H7 (cell line): ENCODE measurements around the gene BNIP5. TPM values are rescaled to one million over a fixed set of nuclear protein-coding genes. Genes with fewer than 3 reads are reported as not detected.

Experiments
- DNase-seq: peaks from one replicate; pipeline ENCODE4 v3.0.0; 2012
- H3K27me3 ChIP-seq: 2 replicates; pipeline ENCODE4 v1.6.0; 2011; ENCODE audit warnings: mild to moderate bottlenecking, low read length; ENCODE audit not compliant: control insufficient read depth, insufficient read depth
- H3K36me3 ChIP-seq: replicated peaks from 2 replicates; pipeline ENCODE4 v1.5.1; 2011; ENCODE audit warnings: low read length; ENCODE audit not compliant: control insufficient read depth, insufficient read depth
- H3K4me3 ChIP-seq: 2 replicates; pipeline ENCODE4 v1.5.1; 2011; ENCODE audit warnings: low read depth, mild to moderate bottlenecking, control low read depth, low read length, moderate library complexity; ENCODE audit not compliant: insufficient read depth
- total RNA-seq: library from RNA; depleted of rRNA; stranded (reverse); fragments of >200 nt; shearing (Covaris generic); gene quantifications from 2 replicates; pipeline ENCODE4 v1.2.3, GENCODE V29; 2014; rRNA removed

The BNIP5 gene
- total RNA-seq = not detected in 2 replicates

GRCh38 chr6:36336779-36337241 is at the start of gene BNIP5:
Gene BNIP5, minus strand, starts transcription at chr6:36336888. Its CDS starts 6,198 bp downstream, at chr6:36330690.
- DNase-seq = no peak
- Histone ChIP-seq H3K36me3 (no peaks in the 10 kb centered on the region), H3K27me3 (peaks cover 14% of the 10 kb centered on the region), H3K4me3 (no peak within 1 kb of the TSS)

GRCh38 chr6:36384095-36384494 is 47.4 kb upstream of the BNIP5 start:
- Histone ChIP-seq H3K27me3 (peaks cover 32% of the 10 kb centered on the region), H3K4me3 (no peak overlapping the region), H3K36me3 (no peaks in the 10 kb centered on the region)
- DNase-seq = no peak

GRCh38 chr6:36383606-36384005 is 46.9 kb upstream of the BNIP5 start:
- Histone ChIP-seq H3K27me3 (peaks cover 27% of the 10 kb centered on the region), H3K4me3 (no peak overlapping the region), H3K36me3 (no peaks in the 10 kb centered on the region)
- DNase-seq = no peak

GRCh38 chr6:36382976-36383375 is 46.3 kb upstream of the BNIP5 start:
- no peaks in the 10 kb centered on the region for H3K36me3 ChIP-seq
- no peak overlapping the region for H3K4me3 ChIP-seq
- peaks cover 21% of the 10 kb centered on the region for H3K27me3 ChIP-seq
- DNase-seq = no peak

- no peak for DNase-seq
- Histone ChIP-seq H3K36me3 (no peaks in the 10 kb centered on the region), H3K27me3 (peaks cover 9% of the 10 kb centered on the region), H3K4me3 (no peak overlapping the region)
These were observed 45.1 kb upstream of the BNIP5 start for GRCh38 chr6:36381502-36382389.

- no peaks in the 10 kb centered on the region for H3K27me3 ChIP-seq
- no peak overlapping the region for H3K4me3 ChIP-seq
- DNase-seq = no peak
- H3K36me3 ChIP-seq = no peaks in the 10 kb centered on the region
These were observed 43.5 kb upstream of the BNIP5 start for GRCh38 chr6:36380166-36380565.

GRCh38 chr6:36378936-36379335 is 42.2 kb upstream of the BNIP5 start:
- no peaks in the 10 kb centered on the region for H3K36me3 ChIP-seq
- H3K27me3 ChIP-seq = no peaks in the 10 kb centered on the region
- no peak overlapping the region for H3K4me3 ChIP-seq
- no peak for DNase-seq

- Histone ChIP-seq H3K36me3 (no peaks in the 10 kb centered on the region), H3K27me3 (no peaks in the 10 kb centered on the region), H3K4me3 (no peak overlapping the region)
- no peak for DNase-seq
These were observed 41.7 kb upstream of the BNIP5 start for GRCh38 chr6:36378243-36378920.

GRCh38 chr6:36377594-36377993 is 40.9 kb upstream of the BNIP5 start:
- H3K27me3 ChIP-seq = no peaks in the 10 kb centered on the region
- H3K4me3 ChIP-seq = no peak overlapping the region
- no peak for DNase-seq
- no peaks in the 10 kb centered on the region for H3K36me3 ChIP-seq

- Histone ChIP-seq H3K27me3 (no peaks in the 10 kb centered on the region), H3K4me3 (no peak overlapping the region), H3K36me3 (no peaks in the 10 kb centered on the region)
- no peak for DNase-seq
These were observed 40.1 kb upstream of the BNIP5 start for GRCh38 chr6:36376742-36377141.

GRCh38 chr6:36376183-36376582 is 39.5 kb upstream of the BNIP5 start:
- no peaks in the 10 kb centered on the region for H3K27me3 ChIP-seq
- H3K4me3 ChIP-seq = no peak overlapping the region
- H3K36me3 ChIP-seq = no peaks in the 10 kb centered on the region
- DNase-seq = no peak

- no peaks in the 10 kb centered on the region for H3K27me3 ChIP-seq
- H3K4me3 ChIP-seq = no peak overlapping the region
- no peak for DNase-seq
- no peaks in the 10 kb centered on the region for H3K36me3 ChIP-seq
These were observed 39.0 kb upstream of the BNIP5 start for GRCh38 chr6:36375644-36376155.

GRCh38 chr6:36374972-36375371 is 38.3 kb upstream of the BNIP5 start:
- DNase-seq = no peak
- Histone ChIP-seq H3K27me3 (no peaks in the 10 kb centered on the region), H3K4me3 (no peak overlapping the region), H3K36me3 (no peaks in the 10 kb centered on the region)

GRCh38 chr6:36374194-36374593 is 37.5 kb upstream of the BNIP5 start:
- Histone ChIP-seq H3K4me3 (no peak overlapping the region), H3K36me3 (no peaks in the 10 kb centered on the region), H3K27me3 (no peaks in the 10 kb centered on the region)
- no peak for DNase-seq
